Measurements from ENCODE around the gene NDUFV1. TPM values are rescaled to one million over a fixed set of nuclear protein-coding genes. Genes with fewer than 3 reads are reported as not detected.

The NDUFV1 gene
- polyA plus RNA-seq, 1 donor, result 191 TPM

GRCh38 chr11:67640021-67640757 is 33.5 kb downstream of the NDUFV1 start:
- peak; percentile 44 to 64 for DNase-seq
- no peak overlapping the region for H3K4me3 ChIP-seq (ENCODE audit: low read length)
- no peaks in the 10 kb centered on the region for H3K9me3 ChIP-seq (ENCODE audit: control insufficient read depth, low read depth, low read length)
- H3K36me3 ChIP-seq (ENCODE audit: control insufficient read depth, insufficient read depth, low read length), result peaks cover 8% of the 10 kb centered on the region
- H3K27ac ChIP-seq (ENCODE audit: low read length), result no peak overlapping the region
- WGBS (ENCODE audit: insufficient coverage, low lambda C conversion rate), result no CpG with 5 or more reads among the region's 23 CpGs
- no peaks in the 10 kb centered on the region for H3K27me3 ChIP-seq (ENCODE audit: control insufficient read depth, insufficient read depth, low read length)
- H3K4me1 ChIP-seq (ENCODE audit: control insufficient read depth, insufficient read depth, low read length), result peaks cover 3% of the 10 kb centered on the region

- no peak for DNase-seq
- 80% methylated on average over 1 of the region's 12 CpGs for WGBS (ENCODE audit: insufficient coverage, low lambda C conversion rate)
These were observed 34.1 kb downstream of the NDUFV1 start for GRCh38 chr11:67640758-67641337.

GRCh38 chr11:67641338-67642172 is 34.8 kb downstream of the NDUFV1 start:
- Histone ChIP-seq H3K27me3 (ENCODE audit: control insufficient read depth, insufficient read depth, low read length) (no peaks in the 10 kb centered on the region), H3K36me3 (ENCODE audit: control insufficient read depth, insufficient read depth, low read length) (peaks cover 18% of the 10 kb centered on the region), H3K4me3 (ENCODE audit: low read length) (no peak overlapping the region), H3K9me3 (ENCODE audit: control insufficient read depth, low read depth, low read length) (no peaks in the 10 kb centered on the region), H3K27ac (ENCODE audit: low read length) (no peak overlapping the region), H3K4me1 (ENCODE audit: control insufficient read depth, insufficient read depth, low read length) (peaks cover 2% of the 10 kb centered on the region)
- WGBS (ENCODE audit: insufficient coverage, low lambda C conversion rate), result no CpG with 5 or more reads among the region's 28 CpGs
- no peak for DNase-seq

More at GRCh38 chr11:67640758-67641337, 34.1 kb downstream of the NDUFV1 start:
- Histone ChIP-seq H3K27me3 (ENCODE audit: control insufficient read depth, insufficient read depth, low read length) (no peaks in the 10 kb centered on the region), H3K27ac (ENCODE audit: low read length) (no peak overlapping the region), H3K9me3 (ENCODE audit: control insufficient read depth, low read depth, low read length) (no peaks in the 10 kb centered on the region), H3K36me3 (ENCODE audit: control insufficient read depth, insufficient read depth, low read length) (peaks cover 12% of the 10 kb centered on the region), H3K4me1 (ENCODE audit: control insufficient read depth, insufficient read depth, low read length) (no peaks in the 10 kb centered on the region), H3K4me3 (ENCODE audit: low read length) (no peak overlapping the region)

- no peak for DNase-seq
- Histone ChIP-seq H3K36me3 (ENCODE audit: control insufficient read depth, insufficient read depth, low read length) (peaks cover 18% of the 10 kb centered on the region), H3K9me3 (ENCODE audit: control insufficient read depth, low read depth, low read length) (no peaks in the 10 kb centered on the region), H3K4me1 (ENCODE audit: control insufficient read depth, insufficient read depth, low read length) (peaks cover 11% of the 10 kb centered on the region), H3K27ac (ENCODE audit: low read length) (no peak overlapping the region), H3K27me3 (ENCODE audit: control insufficient read depth, insufficient read depth, low read length) (no peaks in the 10 kb centered on the region), H3K4me3 (ENCODE audit: low read length) (no peak overlapping the region)
- no CpG with 5 or more reads among the region's 15 CpGs for WGBS (ENCODE audit: insufficient coverage, low lambda C conversion rate)
These were observed 35.7 kb downstream of the NDUFV1 start for GRCh38 chr11:67642173-67643120.

- Histone ChIP-seq H3K27ac (ENCODE audit: low read length) (no peak overlapping the region), H3K4me1 (ENCODE audit: control insufficient read depth, insufficient read depth, low read length) (peaks cover 26% of the 10 kb centered on the region), H3K27me3 (ENCODE audit: control insufficient read depth, insufficient read depth, low read length) (no peaks in the 10 kb centered on the region), H3K9me3 (ENCODE audit: control insufficient read depth, low read depth, low read length) (no peaks in the 10 kb centered on the region), H3K36me3 (ENCODE audit: control insufficient read depth, insufficient read depth, low read length) (peaks cover 18% of the 10 kb centered on the region), H3K4me3 (ENCODE audit: low read length) (no peak overlapping the region)
- no peak for DNase-seq
- WGBS (ENCODE audit: insufficient coverage, low lambda C conversion rate), result 100% methylated on average over 2 of the region's 5 CpGs
These were observed 37.3 kb downstream of the NDUFV1 start for GRCh38 chr11:67644042-67644441.

GRCh38 chr11:67644472-67645418 is 38.0 kb downstream of the NDUFV1 start:
- Histone ChIP-seq H3K36me3 (ENCODE audit: control insufficient read depth, insufficient read depth, low read length) (peaks cover 18% of the 10 kb centered on the region), H3K27ac (ENCODE audit: low read length) (no peak overlapping the region), H3K27me3 (ENCODE audit: control insufficient read depth, insufficient read depth, low read length) (no peaks in the 10 kb centered on the region), H3K4me1 (ENCODE audit: control insufficient read depth, insufficient read depth, low read length) (peaks cover 33% of the 10 kb centered on the region), H3K4me3 (ENCODE audit: low read length) (no peak overlapping the region), H3K9me3 (ENCODE audit: control insufficient read depth, low read depth, low read length) (no peaks in the 10 kb centered on the region)
- DNase-seq, result no peak
- WGBS (ENCODE audit: insufficient coverage, low lambda C conversion rate), result no CpG with 5 or more reads among the region's 22 CpGs

- Histone ChIP-seq H3K4me3 (ENCODE audit: low read length) (no peak overlapping the region), H3K27ac (ENCODE audit: low read length) (no peak overlapping the region), H3K27me3 (ENCODE audit: control insufficient read depth, insufficient read depth, low read length) (no peaks in the 10 kb centered on the region), H3K36me3 (ENCODE audit: control insufficient read depth, insufficient read depth, low read length) (peaks cover 18% of the 10 kb centered on the region), H3K9me3 (ENCODE audit: control insufficient read depth, low read depth, low read length) (no peaks in the 10 kb centered on the region), H3K4me1 (ENCODE audit: control insufficient read depth, insufficient read depth, low read length) (peaks cover 38% of the 10 kb centered on the region)
- WGBS (ENCODE audit: insufficient coverage, low lambda C conversion rate), result 67% methylated on average over 3 of the region's 24 CpGs
- no peak for DNase-seq
These were observed 39.1 kb downstream of the NDUFV1 start for GRCh38 chr11:67645521-67646461.

- Histone ChIP-seq H3K36me3 (ENCODE audit: control insufficient read depth, insufficient read depth, low read length) (peaks cover 18% of the 10 kb centered on the region), H3K4me1 (ENCODE audit: control insufficient read depth, insufficient read depth, low read length) (peaks cover 38% of the 10 kb centered on the region), H3K9me3 (ENCODE audit: control insufficient read depth, low read depth, low read length) (no peaks in the 10 kb centered on the region), H3K27me3 (ENCODE audit: control insufficient read depth, insufficient read depth, low read length) (no peaks in the 10 kb centered on the region), H3K27ac (ENCODE audit: low read length) (no peak overlapping the region), H3K4me3 (ENCODE audit: low read length) (no peak overlapping the region)
- no CpG with 5 or more reads among the region's 24 CpGs for WGBS (ENCODE audit: insufficient coverage, low lambda C conversion rate)
- peak in 1 of 2 donors; percentile 21 for DNase-seq
These were observed 40.0 kb downstream of the NDUFV1 start for GRCh38 chr11:67646535-67647336.
